H1 (cell line): ENCODE results near the gene BCL2L12. TPM values are rescaled to one million over a fixed set of nuclear protein-coding genes. Genes with fewer than 3 reads are reported as not detected.

Experiments
- CBX8 ChIP-seq: fragments of 300-800, 300-1000 bp; sonication (generic); IDR thresholded peaks from 2 replicates; pipeline ENCODE4 v1.7.1; 2016; ENCODE audit warnings: low read depth, low read length, borderline replicate concordance
- CHD7 ChIP-seq: fragments of 300-600 bp; sonication (generic); IDR thresholded peaks from 2 replicates; pipeline ENCODE4 v1.7.1; 2012; ENCODE audit warnings: low read length, moderate library complexity, mild to moderate bottlenecking, inconsistent platforms; ENCODE audit not compliant: insufficient replicate concordance
- NANOG ChIP-seq: IDR thresholded peaks from 2 replicates; pipeline ENCODE4 v1.6.1; 2011; ENCODE audit warnings: low read length, low read depth, mild to moderate bottlenecking, inconsistent platforms; ENCODE audit not compliant: insufficient read depth, poor library complexity, severe bottlenecking
- RAD21 ChIP-seq, 2 experiments: IDR thresholded peaks in 1 of 2; conservative IDR thresholded peaks in 1 of 2; 2 replicates each; pipeline ENCODE4 v1.6.1; 2011; ENCODE audit warnings: low read depth in 2 of 2, low read length in 2 of 2, improper control_type of control experiment in 1 of 2, inconsistent platforms in 1 of 2, mild to moderate bottlenecking in 1 of 2, moderate library complexity in 1 of 2
- RXRA ChIP-seq: IDR thresholded peaks from 2 replicates; pipeline ENCODE4 v1.6.1; 2011; ENCODE audit warnings: low read depth, mild to moderate bottlenecking, low read length, moderate library complexity; ENCODE audit not compliant: insufficient read depth
- SP4 ChIP-seq: IDR thresholded peaks from 2 replicates; pipeline ENCODE4 v1.6.1; 2012; ENCODE audit warnings: low read length, inconsistent platforms
- SRF ChIP-seq: IDR thresholded peaks from 2 replicates; pipeline ENCODE4 v1.6.1; 2011; ENCODE audit warnings: mild to moderate bottlenecking, low read depth, low read length, moderate library complexity
- ZNF274 ChIP-seq: IDR thresholded peaks from 2 replicates; pipeline ENCODE4 v1.7.0; 2012; ENCODE audit warnings: low read length, borderline replicate concordance; ENCODE audit errors: extremely low read depth
- polyA plus RNA-seq, 7 experiments: library from polyadenylated mRNA; depleted of rRNA in 3 of 7; stranded (reverse) in 5 of 7; unstranded in 2 of 7; fragments of >200 nt in 5 of 7; fragments of 200-250 nt in 2 of 7; gene quantifications; 1 replicate in 5 of 7; 2 replicates in 1 of 7; 4 replicates in 1 of 7; pipeline versions ENCODE4 v1.2.1 to v1.2.3, GENCODE V29; 2011 to 2013; ENCODE audit warnings: missing spikeins in 2 of 7, mixed read lengths in 2 of 7
- total RNA-seq: library from RNA; stranded (reverse); fragmentation: NEBNext Ultra II Directional; extraction: Animal tissue kit (Norgen Biotek cat#: 25700); gene quantifications from 2 replicates; pipeline ENCODE4 v1.2.1, GENCODE V29; 2021

The BCL2L12 gene
- total and polyA plus RNA-seq, 2 of the 8 experiments (the other 6 are each of a cell fraction or from before 2014, with no cell fraction given) = 126 to 209 TPM

- no peak for TF ChIP-seq RXRA
- no peak for TF ChIP-seq CBX8
- TF ChIP-seq SRF = no peak
- no peak for TF ChIP-seq RAD21 (IDR thresholded peaks at IDR 0.05 in 1 of 2, conservative IDR thresholded peaks at IDR 0.05 in 1 of 2; ENCODE audit: low read depth in 2 of 2, low read length in 2 of 2)
- no peak for TF ChIP-seq SP4
- TF ChIP-seq CHD7 = no peak
- TF ChIP-seq ZNF274 = no peak
- TF ChIP-seq NANOG = no peak
These were observed 10.5 kb downstream of the BCL2L12 start (continued) for GRCh38 chr19:49676136-49676783.
